Lower leg skin (tissue), 3 donors: ENCODE data around the gene IKBKE.

Source experiments
- POLR2A ChIP-seq, 2 donors: fragments of 450-650 bp; IDR thresholded peaks; one replicate each; pipeline ENCODE4 v1.6.1; 2016 to 2017; ENCODE audit warnings: antibody characterized with exemption in 2 of 2, mild to moderate bottlenecking in 1 of 2, moderate library complexity in 1 of 2
- TF ChIP-seq, protein P1 (sequence below), 3 donors: fragments of 450-650 bp; IDR thresholded peaks; one replicate each; pipeline ENCODE4 v1.5.1; 2016; ENCODE audit warnings: antibody characterized with exemption in 3 of 3, mild to moderate bottlenecking in 3 of 3, moderate library complexity in 2 of 3

DNA sequence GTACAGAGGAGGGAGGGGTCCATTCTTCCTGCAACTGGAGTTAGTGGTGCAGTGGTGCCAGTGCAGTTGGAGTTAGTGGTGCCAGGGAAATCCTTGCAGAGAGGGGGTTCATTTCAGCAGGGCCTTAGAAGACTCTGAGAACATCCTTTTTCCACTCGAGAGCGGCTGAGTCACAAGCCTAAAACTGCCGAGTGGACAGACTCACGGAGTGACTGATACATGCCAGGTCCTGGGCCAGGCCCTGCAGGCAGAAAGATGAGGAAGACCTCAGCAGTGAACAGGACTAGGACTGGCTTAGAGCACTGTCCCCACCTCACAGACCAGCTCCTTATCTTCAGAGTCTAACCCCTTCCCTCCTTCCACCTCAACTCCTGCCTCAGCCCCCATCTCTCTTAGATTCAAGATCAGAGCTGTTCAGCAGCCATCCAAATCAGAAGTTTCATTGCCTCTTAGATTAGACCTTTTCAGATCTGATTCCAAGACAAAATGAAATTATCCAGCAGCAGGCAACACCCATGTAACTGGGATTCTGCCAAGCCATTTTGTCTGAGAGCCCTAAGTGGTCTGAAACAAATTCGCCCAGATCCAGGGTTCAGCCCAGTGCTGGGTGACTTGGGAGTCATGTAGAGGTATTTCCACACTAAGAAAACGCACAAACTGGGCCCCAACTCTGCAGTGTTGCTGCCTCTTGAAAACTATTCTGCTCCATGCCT is 12.7 kb upstream of the IKBKE start:
- TF ChIP-seq POLR2A (IDR thresholded peaks at IDR 0.05) = no peak
- TF ChIP-seq, protein P1, sequence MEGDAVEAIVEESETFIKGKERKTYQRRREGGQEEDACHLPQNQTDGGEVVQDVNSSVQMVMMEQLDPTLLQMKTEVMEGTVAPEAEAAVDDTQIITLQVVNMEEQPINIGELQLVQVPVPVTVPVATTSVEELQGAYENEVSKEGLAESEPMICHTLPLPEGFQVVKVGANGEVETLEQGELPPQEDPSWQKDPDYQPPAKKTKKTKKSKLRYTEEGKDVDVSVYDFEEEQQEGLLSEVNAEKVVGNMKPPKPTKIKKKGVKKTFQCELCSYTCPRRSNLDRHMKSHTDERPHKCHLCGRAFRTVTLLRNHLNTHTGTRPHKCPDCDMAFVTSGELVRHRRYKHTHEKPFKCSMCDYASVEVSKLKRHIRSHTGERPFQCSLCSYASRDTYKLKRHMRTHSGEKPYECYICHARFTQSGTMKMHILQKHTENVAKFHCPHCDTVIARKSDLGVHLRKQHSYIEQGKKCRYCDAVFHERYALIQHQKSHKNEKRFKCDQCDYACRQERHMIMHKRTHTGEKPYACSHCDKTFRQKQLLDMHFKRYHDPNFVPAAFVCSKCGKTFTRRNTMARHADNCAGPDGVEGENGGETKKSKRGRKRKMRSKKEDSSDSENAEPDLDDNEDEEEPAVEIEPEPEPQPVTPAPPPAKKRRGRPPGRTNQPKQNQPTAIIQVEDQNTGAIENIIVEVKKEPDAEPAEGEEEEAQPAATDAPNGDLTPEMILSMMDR (IDR thresholded peaks at IDR 0.05) = no peak
